Measurements from ENCODE around the gene HTR5A. TPM values are rescaled to one million over a fixed set of nuclear protein-coding genes. Genes with fewer than 3 reads are reported as not detected.

HTR5A gene
- total RNA-seq (not detected in 2 replicates), polyA plus RNA-seq (not detected in 2 replicates), polyA minus RNA-seq (0.07 TPM in 1 of 2 replicates, not detected in the other)
- total RNA-seq (2013): not detected

- H3K9me3 ChIP-seq (ENCODE audit: control extremely low read depth in 1 of 3, control insufficient read depth in 2 of 3, insufficient read depth in 1 of 3, low read length in 2 of 3): peaks cover 0 to 17% (median 0%) of the 10 kb centered on the region in 3 donors
- Mint-ChIP-seq H3K27me3 (peaks cover 49% of the 10 kb centered on the region), H3K4me3 (no peak within 1 kb of the TSS), H3K27ac (no peak within 1 kb of the TSS), H3K4me1 (no peaks in the 10 kb centered on the region), H3K9me3 (ENCODE audit: insufficient read depth) (no peaks in the 10 kb centered on the region)
- ChIA-PET POLR2A (no interaction called here), CTCF (no interaction called here)
- H3K79me2 ChIP-seq (ENCODE audit: control insufficient read depth, insufficient read depth, low read length): no peaks in the 10 kb centered on the region
- no peaks in the 10 kb centered on the region for H3K36me3 ChIP-seq (replicated peaks in 1 of 2; ENCODE audit: control extremely low read depth in 1 of 2, control insufficient read depth in 1 of 2, extremely low read depth in 1 of 2, insufficient read depth in 2 of 2, low read length in 1 of 2)
- H3K4me1 ChIP-seq (ENCODE audit: control insufficient read depth in 2 of 2, insufficient read depth in 2 of 2, low read length in 2 of 2): no peaks in the 10 kb centered on the region
- TF ChIP-seq CTCF (IDR thresholded peaks at IDR 0.05) (no peak), EZH2 (IDR thresholded peaks at IDR 0.05; ENCODE audit: borderline replicate concordance, insufficient read depth, low read depth, low read length, poor library complexity, severe bottlenecking) (no peak)
- H3K4me3 ChIP-seq (ENCODE audit: control extremely low read depth in 1 of 5, extremely low read depth in 1 of 5, insufficient read depth in 1 of 5, low read depth in 2 of 5, low read length in 4 of 5): no peak within 1 kb of the TSS
- intact Hi-C loops (cut with micrococcal nuclease): no loop called here
- no peak within 1 kb of the TSS for H3K27ac ChIP-seq (ENCODE audit: low read length in 2 of 2)
- H3K27me3 ChIP-seq (replicated peaks in 1 of 4; ENCODE audit: control extremely low read depth in 1 of 4, control insufficient read depth in 3 of 4, insufficient read depth in 4 of 4, low read length in 3 of 4): peaks cover 0 to 38% (median 30%) of the 10 kb centered on the region in 4 experiments
- H3K9ac ChIP-seq (ENCODE audit: low read length): no peak within 1 kb of the TSS
- H2AFZ ChIP-seq (ENCODE audit: insufficient read depth, low read depth, low read length, poor library complexity, severe bottlenecking): no peak within 1 kb of the TSS
- 8% methylated on average over 48 of the region's 48 CpGs for WGBS (ENCODE audit: insufficient coverage)
- no peaks in the 10 kb centered on the region for H4K20me1 ChIP-seq (ENCODE audit: control insufficient read depth, insufficient read depth, low read length, poor library complexity, severe bottlenecking)
- H3K4me2 ChIP-seq (replicated peaks; ENCODE audit: low read depth, low read length, poor library complexity, severe bottlenecking): no peak within 1 kb of the TSS
- peak; percentile 47 for ATAC-seq (ENCODE audit: low read depth)
- peak; percentile 58 for DNase-seq
Measured at GRCh38 chr7:155069992-155070751, at the start of gene HTR5A. HTR5A (plus strand) TSS chr7:155070324; CDS start chr7:155070900, 576 bp downstream.

DNA sequence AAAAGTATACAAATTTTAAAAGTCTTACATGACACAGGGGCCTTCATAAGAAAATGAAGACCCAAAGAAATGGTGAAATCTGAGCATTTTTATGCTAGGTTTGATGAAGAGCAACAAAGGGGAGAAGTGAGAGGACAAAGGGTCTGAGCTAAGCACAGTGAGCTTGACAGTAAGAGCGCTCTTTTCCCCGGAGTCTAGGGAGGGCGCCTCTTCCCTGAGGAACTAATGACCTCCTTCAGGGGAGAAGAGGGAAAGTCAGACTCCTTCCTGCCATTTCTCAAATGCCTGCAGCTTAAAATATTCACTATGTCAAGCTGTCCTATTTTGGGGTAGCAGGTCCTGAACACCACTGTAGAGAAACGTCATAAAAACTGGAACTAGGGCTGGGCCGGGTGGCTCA lies 49.1 kb upstream of the HTR5A start:
- POLR2A ChIA-PET: no interaction called here
- 65% methylated on average over 2 of the region's 5 CpGs for WGBS (ENCODE audit: insufficient coverage)
- intact Hi-C loops (cut with micrococcal nuclease): no loop called here
- H3K4me2 ChIP-seq (replicated peaks; ENCODE audit: low read depth, low read length, poor library complexity, severe bottlenecking): no peak overlapping the region
- no peak overlapping the region for H3K4me3 ChIP-seq (ENCODE audit: control extremely low read depth in 1 of 5, extremely low read depth in 1 of 5, insufficient read depth in 1 of 5, low read depth in 2 of 5, low read length in 4 of 5)
- H3K27me3 ChIP-seq (replicated peaks in 1 of 4; ENCODE audit: control extremely low read depth in 1 of 4, control insufficient read depth in 3 of 4, insufficient read depth in 4 of 4, low read length in 3 of 4): no peaks in the 10 kb centered on the region
- H3K79me2 ChIP-seq (ENCODE audit: control insufficient read depth, insufficient read depth, low read length): no peaks in the 10 kb centered on the region
- peaks cover 13% of the 10 kb centered on the region for H3K27me3 Mint-ChIP-seq
- H3K4me1 ChIP-seq (ENCODE audit: control insufficient read depth in 2 of 2, insufficient read depth in 2 of 2, low read length in 2 of 2): no peaks in the 10 kb centered on the region
- H3K27ac ChIP-seq (ENCODE audit: low read length in 2 of 2): no peak overlapping the region
- H3K36me3 ChIP-seq (replicated peaks in 1 of 2; ENCODE audit: control extremely low read depth in 1 of 2, control insufficient read depth in 1 of 2, extremely low read depth in 1 of 2, insufficient read depth in 2 of 2, low read length in 1 of 2): no peaks in the 10 kb centered on the region
- no peaks in the 10 kb centered on the region for H3K4me1 Mint-ChIP-seq
- no peaks in the 10 kb centered on the region for H3K9me3 ChIP-seq (ENCODE audit: control extremely low read depth in 1 of 3, control insufficient read depth in 2 of 3, insufficient read depth in 1 of 3, low read length in 2 of 3)
- TF ChIP-seq EZH2 (IDR thresholded peaks at IDR 0.05; ENCODE audit: borderline replicate concordance, insufficient read depth, low read depth, low read length, poor library complexity, severe bottlenecking) (no peak), CTCF (IDR thresholded peaks at IDR 0.05) (no peak)
- no peak overlapping the region for H2AFZ ChIP-seq (ENCODE audit: insufficient read depth, low read depth, low read length, poor library complexity, severe bottlenecking)
- DNase-seq (no peak), ATAC-seq (ENCODE audit: low read depth) (no peak)
- no peaks in the 10 kb centered on the region for H3K9me3 Mint-ChIP-seq (ENCODE audit: insufficient read depth)
- no peak overlapping the region for H3K4me3 Mint-ChIP-seq
- CTCF ChIA-PET: interaction anchor here (0.6 to 1.0 kb wide), 2 partner anchors 9 to 12 kb away, joined by 3 read pairs; no protein-coding TSS in a partner anchor
- H4K20me1 ChIP-seq (ENCODE audit: control insufficient read depth, insufficient read depth, low read length, poor library complexity, severe bottlenecking): no peaks in the 10 kb centered on the region
- no peak overlapping the region for H3K27ac Mint-ChIP-seq
- H3K9ac ChIP-seq (ENCODE audit: low read length): no peak overlapping the region
